ENCODE results near the gene ZCCHC2.

DNA sequence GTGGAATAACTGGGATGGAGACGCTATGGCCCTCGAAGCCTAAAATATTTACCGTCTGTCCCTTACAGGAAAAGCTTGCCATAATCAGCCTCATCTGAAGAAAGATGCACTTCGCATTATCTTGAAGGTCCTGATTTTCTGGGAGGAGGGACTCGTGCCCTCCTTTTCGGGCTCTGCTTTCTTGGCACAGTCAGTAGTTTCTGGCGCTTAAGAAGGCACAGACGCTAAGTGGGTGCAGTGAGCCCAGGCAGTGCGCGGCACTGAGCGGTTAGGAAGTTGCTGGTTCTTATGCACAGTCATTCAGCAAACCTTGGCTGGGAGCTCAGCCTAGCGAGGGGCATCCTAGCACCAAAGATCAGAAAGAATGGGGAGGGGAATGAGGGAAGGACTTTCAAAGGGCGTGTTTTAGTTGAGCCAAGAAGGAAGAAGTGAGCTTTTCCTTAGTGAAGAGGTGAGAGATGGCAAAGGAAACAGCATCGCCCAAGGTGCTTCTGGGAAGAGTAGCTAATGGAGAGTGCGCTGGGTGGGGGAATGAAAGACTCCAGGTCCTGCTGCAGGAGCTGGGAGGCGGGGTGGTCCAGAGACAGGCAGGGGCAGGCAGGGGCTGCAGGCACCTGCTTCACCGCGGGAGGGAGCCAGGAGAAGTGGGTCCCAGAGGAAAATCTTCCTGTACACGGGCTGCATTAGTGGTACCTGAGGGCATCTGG lies 64.1 kb downstream of the ZCCHC2 start:
- TF ChIP-seq POLR2A (IDR thresholded peaks at IDR 0.05), result no peak
- TF ChIP-seq, protein P1, sequence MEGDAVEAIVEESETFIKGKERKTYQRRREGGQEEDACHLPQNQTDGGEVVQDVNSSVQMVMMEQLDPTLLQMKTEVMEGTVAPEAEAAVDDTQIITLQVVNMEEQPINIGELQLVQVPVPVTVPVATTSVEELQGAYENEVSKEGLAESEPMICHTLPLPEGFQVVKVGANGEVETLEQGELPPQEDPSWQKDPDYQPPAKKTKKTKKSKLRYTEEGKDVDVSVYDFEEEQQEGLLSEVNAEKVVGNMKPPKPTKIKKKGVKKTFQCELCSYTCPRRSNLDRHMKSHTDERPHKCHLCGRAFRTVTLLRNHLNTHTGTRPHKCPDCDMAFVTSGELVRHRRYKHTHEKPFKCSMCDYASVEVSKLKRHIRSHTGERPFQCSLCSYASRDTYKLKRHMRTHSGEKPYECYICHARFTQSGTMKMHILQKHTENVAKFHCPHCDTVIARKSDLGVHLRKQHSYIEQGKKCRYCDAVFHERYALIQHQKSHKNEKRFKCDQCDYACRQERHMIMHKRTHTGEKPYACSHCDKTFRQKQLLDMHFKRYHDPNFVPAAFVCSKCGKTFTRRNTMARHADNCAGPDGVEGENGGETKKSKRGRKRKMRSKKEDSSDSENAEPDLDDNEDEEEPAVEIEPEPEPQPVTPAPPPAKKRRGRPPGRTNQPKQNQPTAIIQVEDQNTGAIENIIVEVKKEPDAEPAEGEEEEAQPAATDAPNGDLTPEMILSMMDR (IDR thresholded peaks at IDR 0.05), result no peak

Data from Peyer's patch (tissue), 4 donors.